Ascending aorta (tissue), 2 donors: ENCODE results near the gene RELCH. TPM values are rescaled to one million over a fixed set of nuclear protein-coding genes. Genes with fewer than 3 reads are reported as not detected.

Source experiments
- DNase-seq, 2 donors: peaks; one replicate each; pipeline ENCODE4 v3.0.0-alpha.2; 2019; ENCODE audit warnings: low spot score in 2 of 2
- H3K27ac ChIP-seq, 2 donors: fragments of 200-600 bp; sonication (generic); one replicate each; pipeline ENCODE4 v1.5.1; 2016 to 2017; ENCODE audit warnings: mild to moderate bottlenecking in 1 of 2
- H3K27me3 ChIP-seq: fragments of 200-600 bp; sonication (generic); one replicate; pipeline ENCODE4 v1.5.1; 2017
- H3K36me3 ChIP-seq, 2 donors: fragments of 200-600 bp; sonication (generic); one replicate each; pipeline ENCODE4 v1.5.1; 2016
- H3K4me1 ChIP-seq, 2 donors: fragments of 200-600 bp; sonication (generic); one replicate each; pipeline ENCODE4 v1.5.1; 2016 to 2017; ENCODE audit warnings: mild to moderate bottlenecking in 1 of 2
- H3K4me3 ChIP-seq, 2 donors: fragments of 200-600 bp; sonication (generic); one replicate each; pipeline ENCODE4 v1.5.1; 2016 to 2017; ENCODE audit warnings: mild to moderate bottlenecking in 1 of 2
- H3K9me3 ChIP-seq, 2 donors: fragments of 200-600 bp; sonication (generic); one replicate each; pipeline ENCODE4 v1.5.1; 2016
- intact Hi-C: fragments of 100-400 bp; cut with DNase I; formaldehyde crosslinking; loops from one replicate; pipeline ENCODE4 v1.15.1; 2023
- total RNA-seq: library from RNA; depleted of rRNA; stranded (reverse); fragments of >200 nt; gene quantifications from one replicate; pipeline ENCODE4 v1.1.0, GENCODE V29; 2016
- TF ChIP-seq, protein P1 (sequence below), 3 experiments: fragments of 200-600 bp in 2 of 3; fragments of 450-650 bp in 1 of 3; sonication (generic) in 2 of 3; IDR thresholded peaks; one replicate each; pipeline ENCODE4 v1.5.1; 2016 to 2019; ENCODE audit warnings: antibody characterized with exemption in 3 of 3, mild to moderate bottlenecking in 1 of 3, moderate library complexity in 1 of 3

RELCH gene
- total RNA-seq, 1 donor from 2014 or later = 26.4 TPM

DNA sequence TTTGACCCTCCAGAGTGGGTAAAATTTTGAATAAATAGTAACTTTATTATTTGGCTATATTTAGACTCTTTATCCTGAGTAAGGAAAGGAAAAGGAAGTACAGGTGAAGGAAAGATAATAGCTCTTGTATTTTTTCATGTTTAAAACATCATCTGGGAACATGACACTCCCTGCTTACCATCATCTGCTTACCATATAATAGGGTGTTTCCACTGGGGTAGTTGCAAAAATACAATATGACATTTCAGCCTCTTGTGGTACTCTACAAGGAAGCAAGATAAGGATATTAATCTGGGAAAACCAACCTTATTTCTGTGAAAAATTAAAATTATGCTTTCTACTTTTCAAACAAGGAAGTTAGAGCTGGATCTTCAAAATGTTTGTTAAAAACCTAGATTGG, 9.9 kb downstream of the RELCH start:
- no peak for DNase-seq
- Histone ChIP-seq H3K4me1 (no peaks in the 10 kb centered on the region), H3K36me3 (no peaks in the 10 kb centered on the region), H3K27me3 (no peaks in the 10 kb centered on the region), H3K9me3 (no peaks in the 10 kb centered on the region), H3K27ac (no peak overlapping the region), H3K4me3 (no peak overlapping the region)
- TF ChIP-seq, protein P1, sequence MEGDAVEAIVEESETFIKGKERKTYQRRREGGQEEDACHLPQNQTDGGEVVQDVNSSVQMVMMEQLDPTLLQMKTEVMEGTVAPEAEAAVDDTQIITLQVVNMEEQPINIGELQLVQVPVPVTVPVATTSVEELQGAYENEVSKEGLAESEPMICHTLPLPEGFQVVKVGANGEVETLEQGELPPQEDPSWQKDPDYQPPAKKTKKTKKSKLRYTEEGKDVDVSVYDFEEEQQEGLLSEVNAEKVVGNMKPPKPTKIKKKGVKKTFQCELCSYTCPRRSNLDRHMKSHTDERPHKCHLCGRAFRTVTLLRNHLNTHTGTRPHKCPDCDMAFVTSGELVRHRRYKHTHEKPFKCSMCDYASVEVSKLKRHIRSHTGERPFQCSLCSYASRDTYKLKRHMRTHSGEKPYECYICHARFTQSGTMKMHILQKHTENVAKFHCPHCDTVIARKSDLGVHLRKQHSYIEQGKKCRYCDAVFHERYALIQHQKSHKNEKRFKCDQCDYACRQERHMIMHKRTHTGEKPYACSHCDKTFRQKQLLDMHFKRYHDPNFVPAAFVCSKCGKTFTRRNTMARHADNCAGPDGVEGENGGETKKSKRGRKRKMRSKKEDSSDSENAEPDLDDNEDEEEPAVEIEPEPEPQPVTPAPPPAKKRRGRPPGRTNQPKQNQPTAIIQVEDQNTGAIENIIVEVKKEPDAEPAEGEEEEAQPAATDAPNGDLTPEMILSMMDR (IDR thresholded peaks at IDR 0.05) = no peak
- intact Hi-C loops = no loop called here

DNA sequence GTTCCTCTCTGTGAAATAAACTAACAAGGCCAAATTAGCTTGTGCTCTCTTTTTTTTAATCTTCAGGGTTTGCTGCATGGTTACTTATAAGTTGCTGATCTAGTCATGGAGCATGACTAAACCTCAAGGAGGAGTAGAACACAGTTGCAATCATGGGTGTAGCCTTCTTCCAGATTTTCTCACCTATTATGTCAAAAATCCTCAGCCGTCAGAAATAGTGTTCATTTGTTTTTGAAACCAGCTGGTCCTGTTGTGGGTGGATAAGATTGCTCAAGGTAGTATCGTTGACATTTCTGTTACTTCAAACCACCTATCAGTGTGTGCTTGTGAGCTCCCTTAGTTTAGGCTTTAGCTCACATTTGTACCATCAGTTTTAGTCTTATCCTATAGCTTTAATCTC, 11.2 kb downstream of the RELCH start:
- Histone ChIP-seq H3K27me3 (no peaks in the 10 kb centered on the region), H3K4me1 (no peaks in the 10 kb centered on the region), H3K9me3 (no peaks in the 10 kb centered on the region), H3K27ac (no peak overlapping the region), H3K36me3 (no peaks in the 10 kb centered on the region), H3K4me3 (no peak overlapping the region)
- TF ChIP-seq, protein P1 (IDR thresholded peaks at IDR 0.05) = no peak
- no peak for DNase-seq
- intact Hi-C loops = no loop called here

DNA sequence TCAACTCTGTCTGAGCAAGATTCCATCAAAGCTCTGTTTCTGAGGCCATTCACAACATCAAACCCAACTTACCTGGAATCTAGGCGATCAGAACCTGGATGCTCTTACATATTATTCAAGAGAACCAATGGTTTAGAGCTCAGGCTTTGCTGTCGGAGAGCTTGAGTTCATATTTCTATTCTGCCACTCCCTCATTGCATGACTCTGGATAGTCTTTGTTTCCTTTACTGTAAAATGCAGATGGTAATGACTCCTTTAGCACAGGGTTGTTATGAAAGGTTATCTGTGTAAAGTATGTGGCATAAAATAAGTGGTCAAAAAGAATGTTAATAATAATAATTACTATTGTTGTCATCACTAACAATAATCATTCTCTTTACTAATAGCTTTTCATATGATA, 12.6 kb downstream of the RELCH start:
- Histone ChIP-seq H3K9me3 (no peaks in the 10 kb centered on the region), H3K27ac (no peak overlapping the region), H3K4me3 (no peak overlapping the region), H3K27me3 (no peaks in the 10 kb centered on the region), H3K4me1 (no peaks in the 10 kb centered on the region), H3K36me3 (no peaks in the 10 kb centered on the region)
- DNase-seq = no peak
- TF ChIP-seq, protein P1 (IDR thresholded peaks at IDR 0.05) = no peak
- intact Hi-C loops = no loop called here

DNA sequence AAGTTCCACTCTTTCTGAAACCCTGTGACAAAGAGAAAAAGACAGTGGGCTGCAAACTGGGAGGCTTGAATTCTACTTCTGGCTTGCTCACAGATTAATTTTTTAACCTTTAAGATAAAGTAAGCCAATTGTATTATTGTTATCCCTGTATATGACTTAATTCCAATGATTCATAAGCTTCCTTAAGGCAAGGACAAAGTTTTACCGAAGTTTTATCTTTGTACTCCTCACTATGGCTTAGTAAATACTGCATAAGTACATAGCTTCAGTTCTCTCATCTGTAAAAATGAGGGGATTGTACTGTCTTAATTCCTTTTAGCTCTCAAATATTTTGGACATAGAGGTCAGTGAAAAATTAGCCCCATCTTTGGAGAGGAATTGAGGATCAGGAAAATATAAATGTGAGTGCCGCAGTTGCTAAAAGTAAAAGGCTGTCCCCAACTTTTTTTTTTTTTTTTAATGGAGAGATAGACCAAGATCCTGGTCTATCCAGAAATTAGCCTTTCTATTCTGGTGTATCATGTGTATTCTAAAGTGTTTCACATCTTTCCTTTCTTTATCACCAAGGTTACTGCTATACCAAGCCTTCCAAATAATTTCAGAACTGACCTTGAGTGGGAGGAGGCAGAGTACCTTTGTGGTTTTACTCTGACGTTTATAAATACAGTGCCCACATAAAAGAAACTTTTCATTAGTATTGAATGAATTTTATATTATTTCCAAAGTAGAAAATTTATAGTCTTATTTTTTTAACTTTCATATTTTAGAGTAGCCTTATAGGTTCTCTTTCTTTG, 13.3 kb downstream of the RELCH start:
- Histone ChIP-seq H3K27me3 (no peaks in the 10 kb centered on the region), H3K36me3 (no peaks in the 10 kb centered on the region), H3K27ac (no peak overlapping the region), H3K4me3 (no peak overlapping the region), H3K9me3 (no peaks in the 10 kb centered on the region), H3K4me1 (no peaks in the 10 kb centered on the region)
- intact Hi-C loops = no loop called here
- TF ChIP-seq, protein P1 (IDR thresholded peaks at IDR 0.05) = no peak
- DNase-seq = no peak

DNA sequence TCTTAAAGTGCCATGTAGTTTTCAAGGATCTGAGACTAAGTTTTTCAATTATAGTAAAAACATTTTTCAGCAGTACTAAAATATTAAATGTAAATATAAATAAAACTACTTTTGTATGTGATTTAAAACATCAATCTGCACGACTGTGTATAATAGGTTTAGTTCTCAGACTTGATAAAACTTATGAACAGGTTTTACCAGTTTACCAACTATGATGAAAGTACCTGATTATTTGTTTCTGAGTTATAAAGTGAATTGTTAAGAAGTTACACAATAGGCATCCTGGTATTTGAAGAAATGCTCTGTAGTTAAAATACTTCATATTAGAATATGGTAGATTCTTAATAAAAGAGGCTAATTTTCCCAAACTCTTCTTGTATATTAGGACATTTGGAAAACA, 14.8 kb downstream of the RELCH start:
- no peaks in the 10 kb centered on the region for H3K4me1 ChIP-seq
- intact Hi-C loops = no loop called here
- no peak overlapping the region for H3K27ac ChIP-seq
- no peak for DNase-seq
- H3K9me3 ChIP-seq = no peaks in the 10 kb centered on the region
- no peaks in the 10 kb centered on the region for H3K36me3 ChIP-seq
- no peak overlapping the region for H3K4me3 ChIP-seq
- TF ChIP-seq, protein P1 (IDR thresholded peaks at IDR 0.05) = no peak
- H3K27me3 ChIP-seq = no peaks in the 10 kb centered on the region
